ENCODE measurements around the gene NPDC1.
A peak's percentile ranks its signal among the peaks of the same experiment; 100 is the strongest.

NPDC1 gene

GRCh38 chr9:137075275-137075775, 29.3 kb upstream of the NPDC1 start:
- peaks cover 5% of the 10 kb centered on the region; the same call in 1 of the 2 replicates for H3K27me3 ChIP-seq (ENCODE audit: insufficient read depth, low read depth)
- no peak overlapping the region for H3K4me3 ChIP-seq (IDR thresholded peaks at IDR 0.05; ENCODE audit: insufficient read depth, low read depth, low read length)
- H3K9ac ChIP-seq, result no peak overlapping the region
- no peaks in the 10 kb centered on the region for H3K79me2 ChIP-seq (ENCODE audit: insufficient read depth, low read depth)
- no peak for TF ChIP-seq CTCF (conservative IDR thresholded peaks at IDR 0.05; ENCODE audit: low read depth, low read length)
- no peaks in the 10 kb centered on the region for H4K20me1 ChIP-seq (ENCODE audit: insufficient read depth)
- no peak overlapping the region for H2AFZ ChIP-seq (ENCODE audit: low read depth)
- H3K36me3 ChIP-seq (ENCODE audit: insufficient read depth), result no peaks in the 10 kb centered on the region
- H3K4me2 ChIP-seq, result no peak overlapping the region
- peaks cover 7% of the 10 kb centered on the region for H3K4me1 ChIP-seq (ENCODE audit: low read depth, poor library complexity, severe bottlenecking)
- H3K27ac ChIP-seq, result no peak overlapping the region

GRCh38 chr9:137074657-137075274, 28.8 kb upstream of the NPDC1 start:
- no peaks in the 10 kb centered on the region for H4K20me1 ChIP-seq (ENCODE audit: insufficient read depth)
- no peak overlapping the region for H3K9ac ChIP-seq
- peaks cover 5% of the 10 kb centered on the region; the same call in 1 of the 2 replicates for H3K27me3 ChIP-seq (ENCODE audit: insufficient read depth, low read depth)
- no peaks in the 10 kb centered on the region for H3K36me3 ChIP-seq (ENCODE audit: insufficient read depth)
- no peaks in the 10 kb centered on the region for H3K79me2 ChIP-seq (ENCODE audit: insufficient read depth, low read depth)
- H3K4me3 ChIP-seq (IDR thresholded peaks at IDR 0.05; ENCODE audit: insufficient read depth, low read depth, low read length), result no peak overlapping the region
- H2AFZ ChIP-seq (ENCODE audit: low read depth), result no peak overlapping the region
- H3K4me1 ChIP-seq (ENCODE audit: low read depth, poor library complexity, severe bottlenecking), result peaks cover 7% of the 10 kb centered on the region
- no peak overlapping the region for H3K4me2 ChIP-seq
- no peak for TF ChIP-seq CTCF (conservative IDR thresholded peaks at IDR 0.05; ENCODE audit: low read depth, low read length)
- no peak overlapping the region for H3K27ac ChIP-seq

- H2AFZ ChIP-seq (ENCODE audit: low read depth), result no peak overlapping the region
- H3K79me2 ChIP-seq (ENCODE audit: insufficient read depth, low read depth), result no peaks in the 10 kb centered on the region
- peaks cover 5% of the 10 kb centered on the region; the same call in 1 of the 2 replicates for H3K27me3 ChIP-seq (ENCODE audit: insufficient read depth, low read depth)
- H3K27ac ChIP-seq, result no peak overlapping the region
- H3K4me3 ChIP-seq (IDR thresholded peaks at IDR 0.05; ENCODE audit: insufficient read depth, low read depth, low read length), result no peak overlapping the region
- H3K4me2 ChIP-seq, result no peak overlapping the region
- no peak overlapping the region for H3K9ac ChIP-seq
- 0 out of 2 replicates have a peak, but pooled peaks cover 6% of the 10 kb centered on the region for H4K20me1 ChIP-seq (ENCODE audit: insufficient read depth)
- no peaks in the 10 kb centered on the region for H3K36me3 ChIP-seq (ENCODE audit: insufficient read depth)
- no peak for TF ChIP-seq CTCF (conservative IDR thresholded peaks at IDR 0.05; ENCODE audit: low read depth, low read length)
- H3K4me1 ChIP-seq (ENCODE audit: low read depth, poor library complexity, severe bottlenecking), result peaks cover 13% of the 10 kb centered on the region
Measured at GRCh38 chr9:137073992-137074399, 28.0 kb upstream of the NPDC1 start.

GRCh38 chr9:137071282-137071681, 25.3 kb upstream of the NPDC1 start:
- no peaks in the 10 kb centered on the region for H3K79me2 ChIP-seq (ENCODE audit: insufficient read depth, low read depth)
- peak overlapping the region; percentile 37; the same call in 1 of the 2 replicates for H3K9ac ChIP-seq
- peaks cover 25% of the 10 kb centered on the region for H3K4me1 ChIP-seq (ENCODE audit: low read depth, poor library complexity, severe bottlenecking)
- 0 out of 2 replicates have a peak, but pooled peaks cover 6% of the 10 kb centered on the region for H4K20me1 ChIP-seq (ENCODE audit: insufficient read depth)
- H3K27ac ChIP-seq, result no peak overlapping the region
- peak overlapping the region; percentile 88 for H3K4me2 ChIP-seq
- TF ChIP-seq CTCF (conservative IDR thresholded peaks at IDR 0.05; ENCODE audit: low read depth, low read length), result no peak
- H3K27me3 ChIP-seq (ENCODE audit: insufficient read depth, low read depth), result peaks cover under 1% of the 10 kb centered on the region; the same call in 1 of the 2 replicates
- H3K4me3 ChIP-seq (IDR thresholded peaks at IDR 0.05; ENCODE audit: insufficient read depth, low read depth, low read length), result no peak overlapping the region
- peak overlapping the region; percentile 71; the same call in 1 of the 2 replicates for H2AFZ ChIP-seq (ENCODE audit: low read depth)
- no peaks in the 10 kb centered on the region for H3K36me3 ChIP-seq (ENCODE audit: insufficient read depth)
